Measurements from ENCODE around the gene PSMB10.

DNA sequence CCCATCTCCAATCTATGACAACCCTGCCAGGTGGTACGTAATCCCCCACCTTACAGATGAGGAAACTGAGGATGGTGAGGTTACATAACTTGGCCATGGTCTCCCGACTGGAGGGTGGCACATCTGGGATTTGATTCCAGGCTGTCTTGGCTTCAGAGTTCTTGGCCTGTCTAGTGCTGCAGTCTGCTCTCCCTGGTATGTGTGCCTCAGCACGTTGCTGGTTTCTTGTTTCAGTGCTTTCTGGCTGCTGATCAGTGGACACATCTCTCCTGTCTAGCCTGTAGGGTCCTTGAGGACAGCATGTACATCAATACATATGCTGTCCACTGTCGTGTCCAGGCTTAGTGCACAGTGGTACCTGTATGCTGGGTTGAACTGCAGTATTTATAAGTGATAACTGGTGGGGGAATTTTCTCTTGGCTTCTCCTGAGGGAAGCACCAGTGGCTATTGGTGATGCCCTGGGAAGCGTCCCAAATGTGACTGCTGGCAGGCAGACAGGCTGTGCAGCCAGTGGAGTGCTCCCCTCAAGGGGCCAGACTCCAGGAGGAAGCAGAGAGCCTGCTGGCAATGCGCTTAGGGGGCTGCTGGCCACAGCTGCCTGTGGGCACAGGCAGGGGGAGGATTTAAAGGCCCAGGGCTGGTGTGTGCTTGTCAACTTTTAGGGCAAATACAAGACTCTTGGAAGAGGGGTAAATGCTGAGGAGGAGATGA, 19.4 kb downstream of the PSMB10 start:
- no peak for TF ChIP-seq EZH2phosphoT487 (IDR thresholded peaks at IDR 0.05; ENCODE audit: low read depth)
- TF ChIP-seq, protein P1, sequence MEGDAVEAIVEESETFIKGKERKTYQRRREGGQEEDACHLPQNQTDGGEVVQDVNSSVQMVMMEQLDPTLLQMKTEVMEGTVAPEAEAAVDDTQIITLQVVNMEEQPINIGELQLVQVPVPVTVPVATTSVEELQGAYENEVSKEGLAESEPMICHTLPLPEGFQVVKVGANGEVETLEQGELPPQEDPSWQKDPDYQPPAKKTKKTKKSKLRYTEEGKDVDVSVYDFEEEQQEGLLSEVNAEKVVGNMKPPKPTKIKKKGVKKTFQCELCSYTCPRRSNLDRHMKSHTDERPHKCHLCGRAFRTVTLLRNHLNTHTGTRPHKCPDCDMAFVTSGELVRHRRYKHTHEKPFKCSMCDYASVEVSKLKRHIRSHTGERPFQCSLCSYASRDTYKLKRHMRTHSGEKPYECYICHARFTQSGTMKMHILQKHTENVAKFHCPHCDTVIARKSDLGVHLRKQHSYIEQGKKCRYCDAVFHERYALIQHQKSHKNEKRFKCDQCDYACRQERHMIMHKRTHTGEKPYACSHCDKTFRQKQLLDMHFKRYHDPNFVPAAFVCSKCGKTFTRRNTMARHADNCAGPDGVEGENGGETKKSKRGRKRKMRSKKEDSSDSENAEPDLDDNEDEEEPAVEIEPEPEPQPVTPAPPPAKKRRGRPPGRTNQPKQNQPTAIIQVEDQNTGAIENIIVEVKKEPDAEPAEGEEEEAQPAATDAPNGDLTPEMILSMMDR (IDR thresholded peaks at IDR 0.05; ENCODE audit: low read depth, low read length), result no peak
